ENCODE results near the gene RBMX2. TPM values are rescaled to one million over a fixed set of nuclear protein-coding genes. Genes with fewer than 3 reads are reported as not detected.

Gene RBMX2
- total RNA-seq, 1 donor from 2014 or later = 21.8 TPM

- no peak for DNase-seq (ENCODE audit: low read depth)
Measured at GRCh38 chrX:130444641-130445336, 43.0 kb downstream of the RBMX2 start.

DNA sequence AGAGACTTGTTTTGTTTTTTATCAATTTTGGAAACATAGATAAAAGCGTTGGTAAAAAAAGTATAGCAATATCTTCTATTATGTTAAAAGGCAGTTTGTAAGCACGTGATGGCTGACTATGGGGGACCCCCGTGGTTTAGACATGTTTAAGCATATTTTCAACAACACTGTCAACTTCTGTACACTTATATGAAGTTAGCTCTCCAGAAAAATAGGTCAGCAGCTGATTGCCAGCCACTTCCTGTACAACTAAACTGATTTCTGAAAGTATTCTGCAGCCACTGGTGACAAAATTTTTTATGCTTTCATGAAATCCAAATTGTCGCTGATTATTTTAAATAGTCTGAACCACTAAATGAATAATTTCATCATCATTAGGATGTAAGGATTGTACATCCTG lies 45.2 kb downstream of the RBMX2 start:
- DNase-seq (ENCODE audit: low read depth) = no peak

Other genes starting within 250 kb of the RBMX2 start
- gene AIFM1, start 236.1 kb upstream of the RBMX2 start, total RNA-seq = 22.7 and 23.5 TPM in 2 replicates
- 0.29 TPM in 1 of 2 replicates, not detected in the other for gene RAB33A, start 230.0 kb upstream of the RBMX2 start, total RNA-seq
- 8.7 and 10.1 TPM in 2 replicates for gene ZNF280C, start 133.1 kb upstream of the RBMX2 start, total RNA-seq
- gene SLC25A14, start 62.1 kb upstream of the RBMX2 start, total RNA-seq = 12.8 and 24.0 TPM in 2 replicates
- gene GPR119, start 16.3 kb upstream of the RBMX2 start, total RNA-seq = not detected in 2 replicates